Measurements from ENCODE around the gene XYLT1. TPM values are rescaled to one million over a fixed set of nuclear protein-coding genes. Genes with fewer than 3 reads are reported as not detected.

XYLT1 gene
- polyA plus RNA-seq, 1 of the 3 experiments (the other 2 are of a cell fraction) = 17.6 TPM

DNA sequence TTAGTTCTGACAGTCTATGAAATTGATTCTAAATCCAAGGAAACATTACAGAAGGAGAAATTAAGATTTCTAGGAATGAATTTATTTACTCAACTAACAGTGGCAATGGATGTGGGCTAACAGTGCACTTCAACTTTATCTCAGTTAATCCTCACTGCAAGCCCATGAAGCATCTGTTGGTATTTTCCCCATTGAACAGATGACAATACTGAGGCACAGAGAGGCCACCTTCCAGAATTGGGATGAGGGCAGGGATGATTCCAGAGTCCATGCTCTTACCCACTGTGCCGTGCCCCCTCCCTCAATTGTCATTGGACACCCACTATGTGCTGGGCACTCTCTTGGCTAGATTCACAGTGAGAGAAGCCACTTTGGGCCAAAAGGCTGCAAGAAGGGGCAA is 89.0 kb downstream of the XYLT1 start:
- peaks cover 100% of the 10 kb centered on the region for H4K20me1 ChIP-seq (ENCODE audit: insufficient read depth)
- WGBS (ENCODE audit: low lambda C conversion rate) = 90% methylated on average over 1 of the region's 1 CpG

DNA sequence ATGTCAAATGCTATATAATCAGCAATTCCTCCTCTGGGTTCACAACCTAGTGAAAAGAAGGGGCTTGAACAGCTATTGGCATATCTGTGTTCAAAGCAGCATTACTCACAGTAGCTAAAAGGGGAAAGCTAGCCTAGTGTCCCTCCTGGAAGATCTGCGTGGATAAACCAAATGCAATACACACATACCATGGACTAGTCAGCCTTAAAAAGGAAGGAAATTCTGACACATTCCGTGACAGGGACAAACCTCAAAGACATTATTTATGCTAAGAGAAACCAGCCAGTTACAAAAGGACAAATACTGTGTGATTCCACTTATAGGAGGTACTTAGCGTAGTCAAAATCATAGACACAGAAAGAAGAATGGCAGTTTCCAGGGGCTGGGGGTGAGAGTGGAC is 90.1 kb downstream of the XYLT1 start:
- peaks cover 43% of the 10 kb centered on the region for H3F3A ChIP-seq (replicated peaks; ENCODE audit: insufficient read depth)
- H3K9ac ChIP-seq = no peak overlapping the region
- H3K36me3 ChIP-seq (replicated peaks in 1 of 2; ENCODE audit: control insufficient read depth in 1 of 2, insufficient read depth in 2 of 2, low read length in 1 of 2) = peaks cover 0 to 2% of the 10 kb centered on the region in 2 experiments
- H3K4me2 ChIP-seq = no peak overlapping the region
- H3K4me1 ChIP-seq (ENCODE audit: control insufficient read depth in 1 of 2, insufficient read depth in 2 of 2, low read depth in 1 of 2, low read length in 1 of 2) = peaks cover 21 to 66% of the 10 kb centered on the region in 2 experiments; a peak in 3 of 4 replicates
- DNase-seq = no peak
- no peaks in the 10 kb centered on the region for H3K9me3 ChIP-seq
- no peak overlapping the region for H2AFZ ChIP-seq (ENCODE audit: low read depth)
- TF ChIP-seq, protein P1, sequence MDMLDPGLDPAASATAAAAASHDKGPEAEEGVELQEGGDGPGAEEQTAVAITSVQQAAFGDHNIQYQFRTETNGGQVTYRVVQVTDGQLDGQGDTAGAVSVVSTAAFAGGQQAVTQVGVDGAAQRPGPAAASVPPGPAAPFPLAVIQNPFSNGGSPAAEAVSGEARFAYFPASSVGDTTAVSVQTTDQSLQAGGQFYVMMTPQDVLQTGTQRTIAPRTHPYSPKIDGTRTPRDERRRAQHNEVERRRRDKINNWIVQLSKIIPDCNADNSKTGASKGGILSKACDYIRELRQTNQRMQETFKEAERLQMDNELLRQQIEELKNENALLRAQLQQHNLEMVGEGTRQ (IDR thresholded peaks at IDR 0.05; ENCODE audit: borderline replicate concordance, low read depth, low read length) = no peak
- TF ChIP-seq, protein P2, sequence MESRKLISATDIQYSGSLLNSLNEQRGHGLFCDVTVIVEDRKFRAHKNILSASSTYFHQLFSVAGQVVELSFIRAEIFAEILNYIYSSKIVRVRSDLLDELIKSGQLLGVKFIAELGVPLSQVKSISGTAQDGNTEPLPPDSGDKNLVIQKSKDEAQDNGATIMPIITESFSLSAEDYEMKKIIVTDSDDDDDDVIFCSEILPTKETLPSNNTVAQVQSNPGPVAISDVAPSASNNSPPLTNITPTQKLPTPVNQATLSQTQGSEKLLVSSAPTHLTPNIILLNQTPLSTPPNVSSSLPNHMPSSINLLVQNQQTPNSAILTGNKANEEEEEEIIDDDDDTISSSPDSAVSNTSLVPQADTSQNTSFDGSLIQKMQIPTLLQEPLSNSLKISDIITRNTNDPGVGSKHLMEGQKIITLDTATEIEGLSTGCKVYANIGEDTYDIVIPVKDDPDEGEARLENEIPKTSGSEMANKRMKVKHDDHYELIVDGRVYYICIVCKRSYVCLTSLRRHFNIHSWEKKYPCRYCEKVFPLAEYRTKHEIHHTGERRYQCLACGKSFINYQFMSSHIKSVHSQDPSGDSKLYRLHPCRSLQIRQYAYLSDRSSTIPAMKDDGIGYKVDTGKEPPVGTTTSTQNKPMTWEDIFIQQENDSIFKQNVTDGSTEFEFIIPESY (IDR thresholded peaks at IDR 0.05; ENCODE audit: borderline replicate concordance, low read depth) = no peak
- TF ChIP-seq, protein P3, sequence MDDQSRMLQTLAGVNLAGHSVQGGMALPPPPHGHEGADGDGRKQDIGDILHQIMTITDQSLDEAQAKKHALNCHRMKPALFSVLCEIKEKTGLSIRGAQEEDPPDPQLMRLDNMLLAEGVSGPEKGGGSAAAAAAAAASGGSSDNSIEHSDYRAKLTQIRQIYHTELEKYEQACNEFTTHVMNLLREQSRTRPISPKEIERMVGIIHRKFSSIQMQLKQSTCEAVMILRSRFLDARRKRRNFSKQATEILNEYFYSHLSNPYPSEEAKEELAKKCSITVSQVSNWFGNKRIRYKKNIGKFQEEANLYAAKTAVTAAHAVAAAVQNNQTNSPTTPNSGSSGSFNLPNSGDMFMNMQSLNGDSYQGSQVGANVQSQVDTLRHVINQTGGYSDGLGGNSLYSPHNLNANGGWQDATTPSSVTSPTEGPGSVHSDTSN (IDR thresholded peaks at IDR 0.05) = no peak
- TF ChIP-seq RXRA (IDR thresholded peaks at IDR 0.05; ENCODE audit: borderline replicate concordance, low read depth) = no peak
- TF ChIP-seq TAF1 (IDR thresholded peaks at IDR 0.05; ENCODE audit: borderline replicate concordance, low read depth, low read length) = no peak
- 75% methylated on average over 3 of the region's 3 CpGs for WGBS (ENCODE audit: low lambda C conversion rate)
- CTCF ChIA-PET = no interaction called here
- no peak overlapping the region for H3K4me3 ChIP-seq (ENCODE audit: low read depth in 2 of 2, low read length in 1 of 2)
- H3K27me3 ChIP-seq (ENCODE audit: insufficient read depth) = no peaks in the 10 kb centered on the region
- POLR2A ChIA-PET = no interaction called here
- peaks cover 100% of the 10 kb centered on the region for H4K20me1 ChIP-seq (ENCODE audit: insufficient read depth)
- H3K9me2 ChIP-seq = no peaks in the 10 kb centered on the region
- peak overlapping the region in 1 of 2 experiments; percentile 73; a peak in 1 of 4 replicates for H3K27ac ChIP-seq (ENCODE audit: low read depth in 2 of 2, low read length in 1 of 2)
- H3K79me2 ChIP-seq (ENCODE audit: insufficient read depth) = peaks cover 100% of the 10 kb centered on the region

More for the DNA sequence above, 89.0 kb downstream of the XYLT1 start:
- Histone ChIP-seq H3K4me1 (ENCODE audit: control insufficient read depth in 1 of 2, insufficient read depth in 2 of 2, low read depth in 1 of 2, low read length in 1 of 2) (peaks cover 21 to 63% of the 10 kb centered on the region in 2 experiments; a peak in 3 of 4 replicates), H3K27ac (ENCODE audit: low read depth in 2 of 2, low read length in 1 of 2) (peak overlapping the region in 1 of 2 experiments; percentile 78; a peak in 2 of 4 replicates), H2AFZ (ENCODE audit: low read depth) (no peak overlapping the region), H3K4me2 (no peak overlapping the region), H3K79me2 (ENCODE audit: insufficient read depth) (peaks cover 100% of the 10 kb centered on the region), H3K9me3 (no peaks in the 10 kb centered on the region), H3K27me3 (ENCODE audit: insufficient read depth) (no peaks in the 10 kb centered on the region), H3K4me3 (ENCODE audit: low read depth in 2 of 2, low read length in 1 of 2) (no peak overlapping the region), H3K9ac (no peak overlapping the region), H3F3A (replicated peaks; ENCODE audit: insufficient read depth) (peaks cover 42% of the 10 kb centered on the region), H3K36me3 (replicated peaks in 1 of 2; ENCODE audit: control insufficient read depth in 1 of 2, insufficient read depth in 2 of 2, low read length in 1 of 2) (peaks cover 0 to 7% of the 10 kb centered on the region in 2 experiments), H3K9me2 (no peaks in the 10 kb centered on the region)
- CTCF ChIA-PET = no interaction called here
- POLR2A ChIA-PET = no interaction called here
- DNase-seq = no peak
- TF ChIP-seq RFX5 (IDR thresholded peaks at IDR 0.05; ENCODE audit: low read length) (no peak), TEAD4 (IDR thresholded peaks at IDR 0.05; ENCODE audit: borderline replicate concordance, insufficient read depth) (no peak), EZH2phosphoT487 (IDR thresholded peaks at IDR 0.05; ENCODE audit: borderline replicate concordance, low read depth) (no peak), CHD2 (IDR thresholded peaks at IDR 0.05; ENCODE audit: low read length, partially characterized antibody) (no peak), RXRA (IDR thresholded peaks at IDR 0.05; ENCODE audit: borderline replicate concordance, low read depth) (no peak), TAF1 (IDR thresholded peaks at IDR 0.05; ENCODE audit: borderline replicate concordance, low read depth, low read length) (no peak), MXI1 (IDR thresholded peaks at IDR 0.05; ENCODE audit: low read depth, low read length) (no peak), TCF12 (IDR thresholded peaks at IDR 0.05) (no peak), FOXJ3 (CRISPR knock-in tag; IDR thresholded peaks at IDR 0.05) (no peak)
- TF ChIP-seq, protein P4, sequence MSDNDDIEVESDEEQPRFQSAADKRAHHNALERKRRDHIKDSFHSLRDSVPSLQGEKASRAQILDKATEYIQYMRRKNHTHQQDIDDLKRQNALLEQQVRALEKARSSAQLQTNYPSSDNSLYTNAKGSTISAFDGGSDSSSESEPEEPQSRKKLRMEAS (IDR thresholded peaks at IDR 0.05; ENCODE audit: low read depth) = no peak

Data from SK-N-SH (cell line).